Measurements from ENCODE around the gene TARBP1. TPM values are rescaled to one million over a fixed set of nuclear protein-coding genes. Genes with fewer than 3 reads are reported as not detected.

TARBP1 gene
- total and polyA plus RNA-seq, 12 donors: 4.6 to 49.9 (median 9.0) TPM

- intact Hi-C loops (cut with DNase I): no loop called here
- peaks cover 0 to 56% (median 11%) of the 10 kb centered on the region in 9 donors for H3K4me1 ChIP-seq
These were observed 3.7 kb downstream of the TARBP1 start for GRCh38 chr1:234475167-234475793.

GRCh38 chr1:234474375-234474774 lies 4.6 kb downstream of the TARBP1 start:
- peaks cover 0 to 56% (median 11%) of the 10 kb centered on the region in 9 donors for H3K4me1 ChIP-seq
- 64 to 73% methylated on average over 2 of the region's 2 CpGs for WGBS, 2 donors
- intact Hi-C loops (cut with DNase I): no loop called here
- H3K9me3 ChIP-seq: no peaks in the 10 kb centered on the region
- H3K36me3 ChIP-seq: peaks cover 0 to 17% (median 0%) of the 10 kb centered on the region in 9 donors
- no peak overlapping the region for H3K27ac ChIP-seq
- DNase-seq: no peak
- H3K4me3 ChIP-seq: no peak overlapping the region
- TF ChIP-seq CTCF (IDR thresholded peaks at IDR 0.05): no peak
- ATAC-seq: no peak
- H3K27me3 ChIP-seq: no peaks in the 10 kb centered on the region

More at GRCh38 chr1:234475167-234475793, 3.7 kb downstream of the TARBP1 start:
- DNase-seq (no peak), ATAC-seq (no peak)
- peaks cover 0 to 8% (median 0%) of the 10 kb centered on the region in 9 donors for H3K36me3 ChIP-seq
- no peak overlapping the region for H3K4me3 ChIP-seq
- H3K27me3 ChIP-seq: no peaks in the 10 kb centered on the region
- no peaks in the 10 kb centered on the region for H3K9me3 ChIP-seq
- TF ChIP-seq CTCF (IDR thresholded peaks at IDR 0.05): no peak
- H3K27ac ChIP-seq: no peak overlapping the region
- 74 to 84% methylated on average over 12 of the region's 12 CpGs for WGBS, 2 donors

GRCh38 chr1:234473118-234473517 lies 5.9 kb downstream of the TARBP1 start:
- intact Hi-C loops (cut with DNase I): no loop called here
- DNase-seq (no peak), ATAC-seq (no peak)
- no peaks in the 10 kb centered on the region for H3K9me3 ChIP-seq
- peaks cover 0 to 18% (median 0%) of the 10 kb centered on the region in 9 donors for H3K36me3 ChIP-seq
- no peak overlapping the region for H3K4me3 ChIP-seq
- H3K4me1 ChIP-seq: peaks cover 0 to 52% (median 11%) of the 10 kb centered on the region in 9 donors
- H3K27me3 ChIP-seq: no peaks in the 10 kb centered on the region
- 63 to 68% methylated on average over 3 of the region's 3 CpGs for WGBS, 2 donors
- peak overlapping the region in 3 of 10 donors; percentile 43 to 76 (median 48) for H3K27ac ChIP-seq
- TF ChIP-seq CTCF (IDR thresholded peaks at IDR 0.05): no peak

GRCh38 chr1:234469376-234469775 lies 9.6 kb downstream of the TARBP1 start:
- no peaks in the 10 kb centered on the region for H3K27me3 ChIP-seq
- no peak overlapping the region for H3K27ac ChIP-seq
- no peaks in the 10 kb centered on the region for H3K9me3 ChIP-seq
- H3K4me3 ChIP-seq: no peak overlapping the region
- TF ChIP-seq CTCF (IDR thresholded peaks at IDR 0.05): no peak
- peaks cover 0 to 20% (median 0%) of the 10 kb centered on the region in 9 donors for H3K4me1 ChIP-seq
- no peak for DNase-seq
- no peak for ATAC-seq
- H3K36me3 ChIP-seq: peaks cover 0 to 49% (median 9%) of the 10 kb centered on the region in 9 donors
- intact Hi-C loops (cut with DNase I): no loop called here

Data from heart right ventricle (tissue), 16 donors.